Panc1 (cell line): ENCODE results near the gene CHN1.

Experiments used
- CTCF ChIP-seq: fragments of 450-650 bp; IDR thresholded peaks from 2 replicates; pipeline ENCODE4 v1.5.1; 2017; ENCODE audit warnings: mild to moderate bottlenecking
- POLR2AphosphoS5 ChIP-seq: IDR thresholded peaks from 2 replicates; pipeline ENCODE4 v1.6.1; 2012; ENCODE audit warnings: mild to moderate bottlenecking, low read depth, low read length, moderate library complexity
- REST ChIP-seq, 2 experiments: IDR thresholded peaks; 2 replicates each; pipeline ENCODE4 v1.6.1; 2011 to 2012; ENCODE audit warnings: low read depth in 2 of 2, control low read depth in 1 of 2, low read length in 1 of 2, mild to moderate bottlenecking in 1 of 2, moderate library complexity in 1 of 2; ENCODE audit not compliant: insufficient read depth in 1 of 2

DNA sequence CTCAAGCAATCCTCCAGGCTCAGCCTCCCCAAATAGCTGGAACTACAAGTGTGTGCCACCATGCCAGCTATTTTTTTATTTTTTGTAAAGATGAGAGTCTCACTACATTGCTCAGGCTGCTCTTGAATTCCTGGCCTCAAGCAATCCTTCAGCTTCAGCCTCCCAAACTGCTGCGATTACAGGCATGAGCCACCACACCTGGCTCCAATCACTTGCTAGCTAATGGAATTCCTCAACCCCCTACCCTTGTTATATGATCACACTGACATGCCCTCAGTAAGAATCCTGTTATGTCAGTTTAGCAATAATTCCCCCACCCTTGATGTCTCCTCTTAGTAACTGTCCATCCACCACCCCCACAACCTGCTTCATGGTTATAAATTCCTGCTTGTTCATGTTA, 12.3 kb downstream of the CHN1 start:
- TF ChIP-seq POLR2AphosphoS5 (no peak), CTCF (no peak), REST (IDR thresholded peaks at IDR 0.05; ENCODE audit: insufficient read depth in 1 of 2, low read depth in 2 of 2, low read length in 1 of 2) (no peak)
